ENCODE measurements around the gene PDGFRB.
"Not testable (repeated sequence)": the region's sequence is repeated elsewhere in the genome, so short reads cannot be mapped to it uniquely, and the experiment has no call there.

The PDGFRB gene

DNA sequence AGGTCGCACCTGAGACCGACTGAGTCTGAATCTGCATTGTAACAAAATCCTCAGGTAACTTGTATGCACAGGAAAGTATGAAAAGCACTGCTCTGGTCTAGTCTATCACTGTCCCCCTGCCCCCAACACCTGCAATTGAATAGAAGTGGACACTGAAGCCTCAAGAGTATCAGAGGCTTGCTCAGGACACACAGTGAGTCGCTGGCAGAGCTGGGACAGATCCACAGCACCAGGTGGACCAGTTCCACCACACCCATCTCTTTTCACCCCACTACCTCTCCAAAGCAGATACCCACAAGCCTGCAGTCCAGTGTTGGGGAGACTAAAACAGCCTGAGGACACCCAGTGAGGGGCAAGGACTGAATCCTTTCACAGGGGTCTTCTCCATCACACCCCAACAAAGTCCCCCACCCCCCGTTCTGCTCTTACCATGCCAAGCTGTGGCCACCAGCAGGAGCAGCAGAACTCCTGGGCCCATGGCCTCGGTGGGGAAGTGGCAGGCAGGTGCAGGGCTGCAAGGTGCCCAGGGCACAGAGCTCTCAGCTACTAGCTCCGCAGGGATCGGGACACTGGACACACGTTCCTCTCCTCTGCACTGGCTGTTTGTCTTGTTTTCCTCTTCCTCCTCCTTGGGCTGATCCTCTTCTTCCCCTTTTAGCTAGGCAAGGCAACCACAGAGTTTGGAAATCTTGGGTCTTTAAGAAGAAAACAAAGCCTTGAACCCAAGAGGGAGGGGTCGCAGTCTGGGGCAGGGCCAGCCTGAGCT is 69.5 kb downstream of the PDGFRB start, which contains the start of gene CSF1R:
Gene CSF1R (minus strand): TSS at position 605 of the 766 bp plus-strand sequence. CDS start 127 bp downstream, at position 478.
- no peak for DNase-seq

DNA sequence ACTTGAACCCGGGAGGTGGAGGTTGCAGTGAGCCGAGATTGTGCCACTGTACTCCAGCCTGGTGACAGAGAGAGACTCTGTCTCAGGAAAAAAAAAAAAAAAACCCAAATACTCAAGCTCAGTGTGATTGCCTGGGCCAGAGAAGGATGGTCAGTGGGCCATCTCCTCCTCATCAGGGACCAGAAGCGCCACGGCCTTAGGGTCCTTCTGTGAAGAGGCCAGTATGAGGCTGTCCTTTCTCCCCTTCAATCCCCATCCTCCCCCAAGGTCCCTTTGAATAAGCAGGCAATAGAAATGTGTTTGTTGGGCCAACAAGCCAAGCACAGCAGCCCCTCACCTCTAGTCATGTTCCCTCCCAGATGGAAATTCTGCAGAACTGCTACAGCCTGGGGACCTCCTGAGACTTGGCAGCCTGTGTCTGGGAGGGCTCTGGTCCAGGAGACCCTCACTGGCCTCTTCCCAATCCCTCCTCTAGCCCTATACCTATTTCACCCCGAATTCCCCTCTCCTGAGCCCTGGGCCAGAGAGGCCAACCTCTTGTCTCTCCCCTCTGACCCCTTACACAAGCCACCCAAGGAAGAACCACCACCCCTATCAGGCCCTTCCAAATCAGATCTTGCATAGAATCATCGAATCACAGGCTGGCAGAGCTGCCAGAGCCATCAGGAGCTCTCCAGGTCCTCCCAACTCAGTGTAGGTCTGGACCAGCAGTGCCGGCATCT is 70.3 kb downstream of the PDGFRB start:
- no peak for DNase-seq

DNA sequence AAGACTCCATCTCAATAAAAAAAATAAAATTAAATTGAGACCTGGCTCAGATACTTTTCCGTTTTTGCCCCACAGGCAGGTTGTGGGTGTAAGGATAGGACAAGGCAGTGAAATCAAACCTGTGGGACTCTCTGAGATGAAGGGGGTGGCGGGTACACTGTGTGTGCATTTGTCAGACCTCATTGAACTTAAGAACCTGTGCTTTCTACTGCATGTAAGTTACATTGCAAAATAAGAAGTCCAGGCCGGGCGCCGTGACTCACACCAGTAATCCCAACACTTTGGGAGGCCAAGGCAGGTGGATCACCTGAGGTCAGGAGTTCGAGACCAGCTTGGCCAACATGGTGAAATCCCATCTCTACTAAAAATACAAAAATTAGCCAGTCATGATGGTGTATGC is 70.9 kb downstream of the PDGFRB start:
- DNase-seq, result not testable (repeated sequence)

GRCh38 chr5:150082889-150083288 is 72.8 kb downstream of the PDGFRB start:
- DNase-seq, result peak in 2 of 51 donors; percentile 13 to 36

DNA sequence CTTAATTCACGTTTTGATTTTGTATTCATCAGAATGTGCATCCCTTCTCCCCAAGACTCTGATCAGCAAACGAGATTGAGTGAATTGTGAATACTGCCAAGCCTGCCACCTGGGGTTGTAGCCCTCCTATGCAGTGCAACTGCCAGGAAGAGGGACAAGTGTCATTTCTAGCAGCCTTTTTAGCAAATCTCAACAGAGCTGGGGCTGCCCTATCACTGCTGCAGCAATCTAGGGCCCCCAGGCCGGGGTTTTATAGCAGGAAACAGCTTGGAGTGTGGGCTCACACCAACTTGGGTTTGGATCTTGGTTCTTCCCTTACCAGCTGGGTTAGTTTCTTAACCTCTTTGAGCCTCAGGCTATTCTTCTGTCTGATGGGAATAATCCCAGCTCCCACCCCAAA is 73.3 kb downstream of the PDGFRB start:
- DNase-seq, result no peak

GRCh38 chr5:150081541-150082283 is 73.9 kb downstream of the PDGFRB start:
- peak in 25 of 51 donors; percentile 14 to 62 (median 37) for DNase-seq

DNA sequence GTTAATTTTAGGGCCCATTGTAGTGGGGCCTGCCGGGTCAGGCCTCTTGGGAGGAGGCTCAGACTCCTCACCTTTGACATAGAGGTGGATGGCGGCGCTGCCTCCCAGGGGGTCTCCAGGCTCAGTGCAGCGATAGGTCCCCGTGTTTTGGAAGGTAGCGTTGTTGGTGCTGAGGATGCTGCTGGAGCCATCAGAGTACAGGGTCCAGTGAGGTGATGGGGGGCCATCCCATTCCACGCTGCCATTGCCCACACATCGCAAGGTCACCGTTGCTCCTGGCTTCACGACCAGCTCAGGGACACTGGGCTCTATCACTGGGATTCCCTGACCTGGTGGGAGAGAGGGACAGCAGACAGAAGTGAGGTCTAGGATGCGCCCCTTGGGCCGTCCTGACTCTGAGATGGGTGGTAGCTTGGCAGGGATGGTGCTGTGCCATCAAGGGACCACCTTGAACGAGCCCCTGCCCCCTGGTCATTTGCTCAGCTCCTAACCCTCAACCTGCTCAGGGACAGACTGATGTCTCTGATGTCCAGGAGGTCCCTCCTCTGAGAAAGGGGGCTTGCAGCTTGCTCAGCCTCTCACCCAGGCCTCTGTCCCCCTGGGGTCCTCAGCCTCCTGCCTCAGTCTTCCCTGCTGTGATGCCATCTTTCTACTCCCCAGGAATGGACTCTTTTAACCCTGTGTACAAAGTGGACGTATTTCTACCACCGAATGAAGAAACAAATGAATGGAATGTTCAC is 74.8 kb downstream of the PDGFRB start:
- no peak for DNase-seq

- DNase-seq, result no peak
These were observed 75.7 kb downstream of the PDGFRB start for GRCh38 chr5:150079909-150080461.

- no peak for DNase-seq
These were observed 76.6 kb downstream of the PDGFRB start for GRCh38 chr5:150078802-150079689.

GRCh38 chr5:150077996-150078801 is 77.4 kb downstream of the PDGFRB start:
- no peak for DNase-seq

- DNase-seq, result no peak
These were observed 78.6 kb downstream of the PDGFRB start for GRCh38 chr5:150077060-150077459.

GRCh38 chr5:150075806-150076205 is 79.8 kb downstream of the PDGFRB start:
- no peak for DNase-seq

DNA sequence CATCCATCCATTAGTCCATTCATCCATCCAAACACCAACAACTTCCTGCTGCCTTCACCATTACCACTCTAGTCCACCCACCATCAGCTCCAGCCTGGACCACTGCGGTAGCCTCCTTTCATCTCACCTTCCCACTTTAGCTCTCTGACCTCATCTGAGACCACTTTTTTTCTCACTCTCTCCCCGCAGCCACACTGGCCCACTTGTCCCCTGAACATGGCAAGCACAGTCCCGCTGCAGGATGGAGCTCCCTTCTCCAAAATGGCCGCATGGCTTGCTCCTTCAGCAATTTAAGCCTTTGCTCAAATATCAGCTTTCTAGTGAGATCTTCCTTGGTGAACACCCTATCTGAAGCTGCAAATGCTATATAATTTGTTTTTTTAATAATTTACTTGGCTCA is 80.4 kb downstream of the PDGFRB start:
- no peak for DNase-seq

DNA sequence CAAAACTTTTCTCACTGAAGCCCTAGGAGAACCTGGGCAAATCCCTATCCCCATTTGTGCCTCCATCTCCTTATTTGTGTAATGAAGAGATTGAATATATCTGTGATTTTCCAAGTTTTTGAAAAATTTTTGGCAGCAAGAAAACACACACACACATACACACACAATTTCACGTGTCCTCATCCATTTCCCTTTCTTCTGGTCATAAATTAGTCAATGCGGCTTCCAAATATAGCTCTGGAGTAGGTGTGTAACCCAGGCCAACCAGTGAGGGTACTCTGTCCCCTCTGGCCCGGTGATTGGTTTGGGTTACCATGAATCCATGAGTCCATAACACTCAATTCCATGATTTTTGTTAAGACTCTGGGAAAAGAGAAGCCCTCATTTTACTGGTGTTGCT is 82.0 kb downstream of the PDGFRB start:
- DNase-seq, result no peak

- DNase-seq, result no peak
These were observed 82.5 kb downstream of the PDGFRB start for GRCh38 chr5:150073086-150073625.

GRCh38 chr5:150070821-150071220 is 84.8 kb downstream of the PDGFRB start:
- DNase-seq, result no peak

- no peak for DNase-seq
These were observed 85.7 kb downstream of the PDGFRB start for GRCh38 chr5:150069672-150070627.
